HEK293T (cell line): Measurements from ENCODE around the gene RTCB.

ENCODE experiments used
- BHLHE40 ChIP-seq: fragments of 450-650 bp; IDR thresholded peaks from 2 replicates; pipeline ENCODE4 v1.6.1; 2016; ENCODE audit warnings: mild to moderate bottlenecking, moderate library complexity, borderline replicate concordance
- SP1 ChIP-seq: fragments of 450-650 bp; IDR thresholded peaks from 2 replicates; pipeline ENCODE4 v1.6.1; 2017

DNA sequence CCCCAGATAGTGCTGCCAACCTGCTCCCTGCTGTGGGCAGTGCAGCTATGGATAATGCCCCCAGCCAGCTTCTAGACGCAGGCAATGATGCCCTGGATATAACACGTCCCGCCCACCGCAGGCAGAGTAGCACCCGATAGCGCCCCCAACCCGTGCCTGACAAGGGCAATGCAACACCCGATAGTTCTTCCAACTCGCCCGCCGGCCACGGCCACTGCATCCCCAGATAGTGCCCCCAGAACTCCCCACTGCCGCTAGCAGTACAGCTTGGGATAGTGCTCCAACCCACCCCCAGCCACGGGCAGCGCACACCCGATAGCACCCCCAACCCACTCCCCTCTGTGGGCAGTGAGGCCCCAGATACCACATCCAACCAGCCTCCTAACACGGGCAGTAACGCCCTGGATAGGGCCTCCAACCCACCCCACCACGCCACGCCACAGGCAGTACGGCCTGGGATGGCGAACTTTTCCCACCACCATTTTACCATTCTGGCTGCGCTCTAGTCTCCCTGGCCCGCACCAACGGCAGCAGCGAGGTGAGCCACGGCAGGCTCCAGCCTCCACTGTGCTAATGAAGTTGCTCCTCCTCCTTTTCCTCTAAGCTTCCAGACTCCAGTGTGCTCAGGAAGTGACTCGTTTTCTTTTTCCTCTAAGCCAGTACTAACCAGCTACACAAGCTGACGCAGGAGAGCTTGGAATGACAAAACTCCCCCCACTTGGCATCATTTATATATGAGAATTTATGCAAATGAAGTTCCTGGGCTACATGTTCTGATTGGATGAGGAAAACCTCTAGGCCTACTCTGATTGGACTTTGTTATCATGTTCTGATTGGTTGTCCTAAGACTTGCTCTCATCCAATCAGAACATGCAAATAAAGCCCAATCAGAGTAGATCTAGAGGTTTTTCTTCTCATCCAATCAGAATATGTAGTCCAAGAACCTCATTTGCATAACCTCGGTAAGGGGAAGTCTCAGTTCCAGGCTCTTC, 57.4 kb downstream of the RTCB start:
- TF ChIP-seq SP1 (no peak), BHLHE40 (no peak)
